HG02840 (cell line): Measurements from ENCODE around the gene CATSPER1.
"Not testable (repeated sequence)": the region's sequence is repeated elsewhere in the genome, so short reads cannot be mapped to it uniquely, and the experiment has no call there.

Source experiments
- ATAC-seq: cut with Tn5 transposase; IDR thresholded peaks from one replicate; pipeline ENCODE4 v1.9.1; 2021; ENCODE audit warnings: mild to moderate bottlenecking, moderate library complexity, moderate number of reproducible peaks; ENCODE audit not compliant: unreplicated experiment, low FRiP score

CATSPER1 gene

GRCh38 chr11:66052664-66052982 lies 26.3 kb upstream of the CATSPER1 start:
- ATAC-seq, result no peak

GRCh38 chr11:66051766-66052663 lies 25.7 kb upstream of the CATSPER1 start, which contains the start of gene SF3B2:
SF3B2 (plus strand) TSS chr11:66052364; CDS start chr11:66052385, 21 bp downstream.
- ATAC-seq, result peak; percentile 88

- ATAC-seq, result no peak
Observed at GRCh38 chr11:66051371-66051765, 25.1 kb upstream of the CATSPER1 start.

GRCh38 chr11:66050581-66051231 lies 24.4 kb upstream of the CATSPER1 start:
- no peak for ATAC-seq

GRCh38 chr11:66048547-66049323 lies 22.5 kb upstream of the CATSPER1 start, which contains the start of gene GAL3ST3:
GAL3ST3 (minus strand) TSS chr11:66049161; CDS start chr11:66045415, 3,746 bp downstream.
- ATAC-seq, result no peak

GRCh38 chr11:66047541-66048365 lies 21.5 kb upstream of the CATSPER1 start:
- ATAC-seq, result no peak

- ATAC-seq, result no peak
Observed at GRCh38 chr11:66046901-66047300, 20.6 kb upstream of the CATSPER1 start.

GRCh38 chr11:66045177-66045639 lies 18.9 kb upstream of the CATSPER1 start:
- no peak for ATAC-seq

- ATAC-seq, result no peak
Observed at GRCh38 chr11:66044757-66045156, 18.5 kb upstream of the CATSPER1 start.

GRCh38 chr11:66042996-66043906 lies 17.0 kb upstream of the CATSPER1 start:
- no peak for ATAC-seq

- ATAC-seq, result no peak
Observed at GRCh38 chr11:66042227-66042995, 16.1 kb upstream of the CATSPER1 start.

GRCh38 chr11:66039765-66040164 lies 13.5 kb upstream of the CATSPER1 start:
- ATAC-seq, result no peak

GRCh38 chr11:66037327-66037726 lies 11.0 kb upstream of the CATSPER1 start:
- no peak for ATAC-seq

- ATAC-seq, result no peak
Observed at GRCh38 chr11:66036334-66036710, 10.0 kb upstream of the CATSPER1 start.

GRCh38 chr11:66035653-66036333 lies 9.5 kb upstream of the CATSPER1 start:
- ATAC-seq, result no peak

- ATAC-seq, result no peak
Observed at GRCh38 chr11:66032957-66033735, 6.9 kb upstream of the CATSPER1 start.

GRCh38 chr11:66023186-66023440 lies 3.2 kb downstream of the CATSPER1 start:
- ATAC-seq, result not testable (repeated sequence)
